SW480 (cell line): ENCODE data around the gene KIRREL1.

Source experiments
- DNase-seq: peaks from one replicate; pipeline ENCODE4 v3.0.0-alpha.2; 2016; ENCODE audit warnings: low spot score

KIRREL1 gene

DNA sequence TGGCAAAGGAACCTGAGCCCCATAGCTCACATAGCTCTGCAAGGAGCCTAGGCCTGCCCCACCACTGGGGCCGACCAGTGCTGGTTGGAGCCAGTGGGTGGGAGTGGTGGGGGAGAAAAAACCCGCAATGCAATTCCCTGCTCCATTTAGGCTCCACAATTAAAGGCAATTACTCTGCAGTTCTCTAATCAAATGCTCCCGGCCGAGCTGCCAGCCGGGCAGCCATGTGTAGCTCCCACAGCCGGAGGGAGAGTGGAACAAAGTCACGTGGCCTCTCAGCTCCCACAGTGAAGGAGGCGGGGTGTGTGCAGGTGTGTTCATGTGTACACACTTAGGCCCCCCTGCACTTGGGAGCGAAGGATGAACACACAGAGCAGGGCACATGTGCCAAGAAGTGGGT lies 81.6 kb downstream of the KIRREL1 start:
- no peak for DNase-seq

DNA sequence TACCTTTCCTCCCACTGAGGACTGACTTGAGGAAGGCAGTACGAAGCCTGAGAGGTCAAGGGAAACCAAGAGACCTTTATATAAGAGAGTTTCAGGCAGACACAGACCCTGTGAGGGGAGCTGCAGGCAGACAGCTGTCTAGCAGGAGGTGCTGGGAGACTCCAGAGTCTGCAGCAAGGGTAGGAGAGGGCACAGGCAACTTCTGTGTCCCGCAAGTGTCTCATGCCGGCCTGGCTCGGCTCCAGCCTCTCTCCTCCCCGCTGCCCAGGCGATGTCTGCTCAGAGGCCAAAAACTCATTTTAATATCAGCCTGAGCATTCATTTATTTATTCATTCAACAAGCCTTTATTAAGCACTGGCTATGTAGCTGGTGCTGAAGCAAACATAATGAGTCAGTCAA lies 83.0 kb downstream of the KIRREL1 start:
- no peak for DNase-seq

DNA sequence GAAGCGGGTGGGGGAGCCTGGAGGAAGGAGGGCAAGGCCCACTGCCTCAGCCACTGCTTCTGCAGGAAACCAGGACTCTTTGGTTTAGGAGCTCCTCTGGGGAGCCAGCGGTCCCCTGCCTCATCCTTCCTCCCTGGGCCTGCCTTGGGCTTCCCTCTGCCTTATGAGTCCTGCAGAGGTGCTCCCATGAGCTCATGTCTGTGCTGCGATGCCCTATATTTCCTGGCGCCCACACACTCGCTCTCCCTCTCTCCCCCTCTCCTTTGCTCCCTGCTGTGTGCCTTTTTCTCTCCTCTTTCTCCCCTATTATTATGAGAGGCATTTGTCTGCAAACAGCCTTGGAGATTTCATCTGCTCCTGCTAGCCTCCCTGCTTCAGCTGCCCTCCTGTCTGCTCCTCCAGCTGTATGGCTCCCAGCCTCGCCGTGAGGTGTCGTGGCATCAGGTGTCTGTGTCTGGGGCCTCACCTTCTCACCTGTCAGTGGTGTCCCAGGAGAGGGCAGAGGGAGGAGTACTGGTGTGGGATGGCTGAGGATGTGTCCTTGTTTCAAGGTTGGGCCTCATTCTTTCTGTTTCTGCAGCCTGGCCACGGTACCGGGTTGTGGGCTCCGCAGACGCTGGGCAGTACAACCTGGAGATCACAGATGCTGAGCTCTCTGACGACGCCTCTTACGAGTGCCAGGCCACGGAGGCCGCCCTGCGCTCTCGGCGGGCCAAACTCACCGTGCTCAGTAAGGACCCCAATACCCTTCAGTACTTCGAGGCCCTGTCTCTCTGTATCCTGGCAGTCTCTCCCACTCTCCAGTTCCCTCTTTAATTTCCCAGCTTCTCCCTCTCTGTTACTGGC lies 84.2 kb downstream of the KIRREL1 start:
- no peak for DNase-seq

DNA sequence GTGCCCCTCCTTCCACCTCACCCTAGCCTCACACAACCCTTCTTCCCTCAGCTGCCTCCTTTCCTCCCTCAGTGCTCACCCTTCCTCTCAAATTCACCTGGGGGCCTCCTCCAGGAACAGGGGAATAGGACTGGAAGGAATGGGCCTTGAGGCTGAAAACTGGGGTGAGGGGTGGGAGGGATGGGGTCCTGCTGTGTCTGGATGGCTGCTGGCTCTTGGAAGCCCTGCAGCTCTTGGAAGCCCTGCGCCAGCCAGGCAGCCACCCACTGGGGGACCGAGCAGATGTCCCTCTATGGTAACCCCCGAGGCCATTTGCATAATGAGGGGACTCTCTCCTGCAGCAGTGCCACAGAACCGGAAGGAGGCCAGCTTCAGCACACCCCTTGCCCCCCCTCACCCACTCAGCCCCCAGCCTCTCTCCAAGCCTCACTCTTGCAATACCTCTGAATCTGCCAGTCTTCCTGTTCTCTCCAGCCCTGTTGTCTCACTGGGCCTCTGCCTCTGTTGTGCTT lies 85.2 kb downstream of the KIRREL1 start:
- DNase-seq, result no peak

DNA sequence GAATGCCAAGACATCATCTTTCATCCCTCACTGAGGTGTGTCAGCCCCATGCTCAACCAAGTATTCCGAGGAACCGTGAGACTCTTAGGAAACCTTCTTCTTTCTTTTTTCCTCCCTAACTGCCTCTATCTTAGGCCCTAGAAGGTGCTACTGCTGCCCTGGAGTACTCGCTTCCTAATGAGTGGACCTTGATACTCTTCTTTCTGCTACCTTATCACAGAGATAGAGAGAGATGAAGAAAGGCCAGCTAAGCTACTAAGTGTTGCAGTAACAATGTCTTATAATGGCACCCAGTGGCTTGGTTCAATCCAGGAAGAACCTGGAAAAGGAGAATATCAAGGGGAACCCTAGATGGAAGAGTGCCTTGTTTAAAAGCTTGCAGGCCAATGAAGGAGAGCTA lies 86.6 kb downstream of the KIRREL1 start:
- no peak for DNase-seq

DNA sequence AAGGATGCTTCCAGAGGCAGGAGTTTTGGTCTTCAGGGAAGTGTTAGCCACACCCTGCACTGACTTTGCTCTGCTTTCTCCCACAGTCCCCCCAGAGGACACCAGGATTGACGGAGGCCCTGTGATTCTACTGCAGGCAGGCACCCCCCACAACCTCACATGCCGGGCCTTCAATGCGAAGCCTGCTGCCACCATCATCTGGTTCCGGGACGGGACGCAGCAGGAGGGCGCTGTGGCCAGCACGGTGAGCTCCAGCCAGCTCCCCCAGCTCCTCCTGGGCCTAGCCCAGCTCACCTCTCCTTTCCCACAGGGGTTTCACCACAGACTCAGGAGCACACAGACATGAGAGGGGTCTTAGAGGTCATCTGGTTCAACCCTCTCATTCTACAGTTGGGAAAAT lies 90.9 kb downstream of the KIRREL1 start:
- no peak for DNase-seq

DNA sequence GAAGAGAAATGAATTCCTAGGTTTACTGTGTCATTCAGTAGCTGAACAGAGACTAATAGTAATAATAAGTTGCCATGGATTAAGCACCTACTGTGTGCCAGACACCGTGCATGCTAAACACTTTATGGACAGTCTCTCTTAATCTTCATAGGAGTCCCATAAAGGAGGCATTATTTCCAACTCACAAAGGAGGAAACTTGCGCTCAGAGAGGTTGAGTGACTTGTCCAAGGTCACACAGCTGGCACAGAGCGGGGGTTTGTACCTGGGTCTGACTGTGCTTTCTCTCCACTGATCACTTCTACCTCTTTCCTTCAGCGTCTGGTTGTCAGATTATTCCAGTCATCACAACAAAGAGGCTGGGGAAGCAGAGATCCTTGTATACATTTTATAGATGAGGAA lies 91.3 kb downstream of the KIRREL1 start:
- no peak for DNase-seq

DNA sequence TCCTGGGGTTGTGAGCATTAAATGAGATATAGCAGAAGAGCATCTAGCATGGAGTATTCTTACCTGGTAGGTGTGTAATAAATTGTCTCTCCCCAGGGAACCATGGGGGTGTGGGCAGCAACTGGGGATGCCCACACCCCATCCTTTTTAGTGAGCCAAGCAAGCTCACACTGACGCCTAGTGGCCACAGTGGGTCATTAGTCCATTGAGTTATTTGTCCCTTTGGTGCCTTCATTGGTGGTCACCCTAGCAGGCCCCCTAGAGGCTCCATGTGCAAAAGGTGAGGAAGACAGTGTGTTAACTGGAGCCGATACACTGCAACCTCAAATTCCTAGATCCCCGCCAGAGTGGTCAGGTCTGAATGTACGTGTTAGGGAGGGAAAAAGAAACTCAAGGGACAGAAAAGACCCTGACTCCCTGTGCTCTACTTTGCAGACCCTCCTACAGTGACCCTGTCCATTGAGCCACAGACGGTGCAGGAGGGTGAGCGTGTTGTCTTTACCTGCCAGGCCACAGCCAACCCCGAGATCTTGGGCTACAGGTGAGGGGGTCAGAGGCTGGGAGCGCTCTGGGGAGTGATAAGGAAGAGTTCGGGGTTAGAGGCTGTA lies 94.0 kb downstream of the KIRREL1 start:
- DNase-seq, result peak; percentile 73

DNA sequence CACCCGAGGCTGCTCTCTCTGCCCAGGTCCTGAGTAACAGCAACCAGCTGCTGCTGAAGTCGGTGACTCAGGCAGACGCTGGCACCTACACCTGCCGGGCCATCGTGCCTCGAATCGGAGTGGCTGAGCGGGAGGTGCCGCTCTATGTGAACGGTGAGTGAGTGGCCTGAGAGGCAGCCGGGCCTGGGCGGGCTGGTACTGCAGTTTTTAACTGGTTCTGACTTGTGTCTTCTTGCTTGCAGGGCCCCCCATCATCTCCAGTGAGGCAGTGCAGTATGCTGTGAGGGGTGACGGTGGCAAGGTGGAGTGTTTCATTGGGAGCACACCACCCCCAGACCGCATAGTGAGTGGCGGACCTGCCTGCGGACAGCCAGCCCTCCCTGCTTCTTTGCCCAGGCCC lies 96.0 kb downstream of the KIRREL1 start:
- no peak for DNase-seq

DNA sequence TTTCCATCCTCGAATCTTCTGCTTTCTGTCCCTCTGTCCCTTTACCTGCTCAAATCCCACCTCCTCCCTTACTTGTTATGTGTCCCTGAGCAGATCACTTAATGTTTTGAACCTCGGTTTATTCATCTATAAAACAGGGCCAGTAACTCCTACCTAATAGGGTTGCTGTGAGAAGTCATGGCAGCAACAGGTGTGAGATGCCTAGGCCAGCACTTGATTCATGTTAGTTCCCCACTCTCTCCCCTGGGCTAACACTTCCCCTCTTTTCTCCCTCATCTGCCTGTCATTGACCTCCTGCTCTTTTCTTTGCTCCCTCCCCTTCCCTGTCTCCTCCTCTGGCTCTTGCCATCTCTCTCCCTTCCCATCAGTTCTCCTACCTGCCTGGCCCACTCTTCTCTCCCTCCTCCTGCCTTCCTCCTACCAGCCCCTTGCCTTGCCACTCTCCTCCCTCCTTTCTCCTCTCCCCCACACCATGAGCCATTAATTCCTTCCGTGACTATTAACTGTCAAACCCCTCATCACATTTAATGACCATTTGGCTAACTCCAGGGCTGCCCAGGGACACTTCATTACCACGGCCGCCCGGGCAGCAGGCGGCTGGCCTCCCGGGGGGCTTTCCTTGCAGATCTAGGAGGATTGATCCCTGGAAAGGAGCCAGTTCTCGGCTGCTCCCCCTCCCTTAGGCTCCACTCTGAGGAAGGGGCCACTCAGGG lies 96.6 kb downstream of the KIRREL1 start:
- DNase-seq, result no peak

DNA sequence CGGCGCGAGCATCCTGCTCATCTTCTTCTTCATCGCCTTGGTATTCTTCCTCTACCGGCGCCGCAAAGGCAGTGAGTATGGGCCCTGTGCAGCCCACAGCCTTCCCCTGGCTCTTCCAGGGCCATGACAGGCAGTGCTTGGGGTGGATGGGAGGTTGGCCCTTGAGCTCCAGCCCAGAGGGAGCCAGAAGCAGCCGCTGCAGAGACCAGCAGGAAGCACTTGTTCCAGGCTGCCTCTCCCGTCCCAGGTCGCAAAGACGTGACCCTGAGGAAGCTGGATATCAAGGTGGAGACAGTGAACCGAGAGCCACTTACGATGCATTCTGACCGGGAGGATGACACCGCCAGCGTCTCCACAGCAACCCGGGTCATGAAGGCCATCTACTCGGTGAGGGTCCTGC lies 99.9 kb downstream of the KIRREL1 start:
- no peak for DNase-seq

DNA sequence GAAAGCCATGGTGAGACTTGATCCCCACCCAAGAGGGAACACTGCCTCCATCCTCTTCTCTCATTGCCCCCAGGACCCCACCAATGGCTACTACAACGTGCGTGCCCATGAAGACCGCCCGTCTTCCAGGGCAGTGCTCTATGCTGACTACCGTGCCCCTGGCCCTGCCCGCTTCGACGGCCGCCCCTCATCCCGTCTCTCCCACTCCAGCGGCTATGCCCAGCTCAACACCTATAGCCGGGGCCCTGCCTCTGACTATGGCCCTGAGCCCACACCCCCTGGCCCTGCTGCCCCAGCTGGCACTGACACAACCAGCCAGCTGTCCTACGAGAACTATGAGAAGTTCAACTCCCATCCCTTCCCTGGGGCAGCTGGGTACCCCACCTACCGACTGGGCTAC lies 101.1 kb downstream of the KIRREL1 start:
- DNase-seq, result no peak

DNA sequence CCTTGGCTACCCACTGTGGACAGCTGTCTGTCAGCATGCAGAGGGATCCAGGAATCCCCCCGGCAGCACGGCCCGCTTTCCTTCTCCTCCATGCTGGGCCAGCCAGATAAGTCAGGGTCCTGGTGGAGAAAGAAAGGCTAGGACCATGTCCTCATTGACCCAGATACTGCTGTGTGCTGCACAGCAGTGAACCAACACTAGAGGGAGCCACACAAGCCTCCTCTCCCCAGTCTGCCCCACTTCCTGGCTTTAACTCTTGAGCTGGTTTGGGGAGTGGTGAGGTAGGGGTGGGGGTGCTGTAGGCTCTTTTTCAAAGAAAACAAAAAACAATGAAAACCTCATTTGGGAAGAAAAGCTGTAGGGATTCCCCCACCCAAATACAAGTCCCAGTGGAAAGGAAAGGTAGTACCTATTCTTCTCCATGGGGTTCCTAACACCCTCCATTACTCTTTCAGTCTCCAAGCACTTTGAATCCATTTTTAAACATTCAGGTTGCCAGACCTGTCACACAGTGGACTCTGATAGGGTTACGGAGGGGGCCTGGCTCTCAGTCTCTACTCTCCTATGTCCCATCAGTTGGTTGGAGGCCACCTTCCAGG lies 102.4 kb downstream of the KIRREL1 start:
- no peak for DNase-seq

DNA sequence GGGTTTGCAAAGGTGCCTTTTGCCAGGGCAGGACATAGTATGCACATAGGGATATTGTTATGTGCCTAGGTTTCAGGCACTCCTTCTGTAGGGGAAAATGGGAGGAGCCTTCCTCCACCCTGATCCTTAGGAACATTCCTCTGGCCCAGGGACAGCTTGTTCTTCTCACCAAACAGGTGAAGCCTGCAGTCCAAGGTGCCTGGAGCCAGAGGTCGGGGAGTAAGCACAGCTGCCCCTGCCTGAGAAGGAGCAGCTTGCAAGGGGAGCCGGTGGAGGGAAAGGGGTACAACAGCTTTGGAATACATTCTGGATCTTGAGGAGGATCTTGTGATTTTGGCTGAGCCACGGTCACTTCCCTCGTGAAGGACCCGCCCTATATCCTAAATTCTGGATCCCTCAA lies 104.8 kb downstream of the KIRREL1 start:
- no peak for DNase-seq

DNA sequence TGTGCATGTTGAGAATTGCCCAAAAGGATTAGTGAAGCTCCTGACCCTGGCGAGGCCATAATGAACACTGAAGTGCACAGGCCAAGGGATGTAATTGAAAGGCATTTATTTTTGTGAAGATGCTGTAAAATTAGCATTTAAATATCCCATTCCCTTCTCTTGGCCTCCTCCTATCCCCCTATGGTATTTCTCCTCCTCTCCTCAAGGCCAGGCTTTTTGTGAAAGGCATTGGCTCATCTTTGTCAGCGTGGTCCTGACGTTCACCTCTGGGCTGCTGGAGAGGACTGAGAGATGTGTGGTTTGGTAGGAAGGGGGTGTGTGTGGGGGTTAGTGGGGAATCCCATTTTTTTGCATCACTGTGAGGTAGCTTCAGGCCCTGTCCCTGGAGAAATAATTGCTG lies 105.7 kb downstream of the KIRREL1 start:
- DNase-seq, result no peak

DNA sequence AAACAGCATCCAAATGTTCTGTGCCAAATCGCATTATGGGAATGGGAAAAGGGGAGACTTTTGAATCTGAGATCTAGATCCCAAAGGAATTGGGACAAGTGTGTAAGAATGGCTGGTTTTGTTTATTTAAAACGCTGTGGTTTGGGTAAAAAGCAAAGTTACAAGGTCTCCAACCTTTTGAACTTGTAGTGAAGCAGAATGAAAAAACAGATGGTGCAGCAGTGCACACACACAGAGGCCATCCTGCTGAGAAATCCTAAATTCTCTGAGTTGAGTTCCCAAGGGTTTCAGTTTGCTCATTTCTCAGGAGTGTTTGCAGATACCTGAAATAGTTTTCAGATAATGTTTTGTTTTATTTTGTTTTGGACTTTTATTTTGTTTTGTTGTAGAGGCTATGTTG lies 107.1 kb downstream of the KIRREL1 start:
- DNase-seq, result no peak

DNA sequence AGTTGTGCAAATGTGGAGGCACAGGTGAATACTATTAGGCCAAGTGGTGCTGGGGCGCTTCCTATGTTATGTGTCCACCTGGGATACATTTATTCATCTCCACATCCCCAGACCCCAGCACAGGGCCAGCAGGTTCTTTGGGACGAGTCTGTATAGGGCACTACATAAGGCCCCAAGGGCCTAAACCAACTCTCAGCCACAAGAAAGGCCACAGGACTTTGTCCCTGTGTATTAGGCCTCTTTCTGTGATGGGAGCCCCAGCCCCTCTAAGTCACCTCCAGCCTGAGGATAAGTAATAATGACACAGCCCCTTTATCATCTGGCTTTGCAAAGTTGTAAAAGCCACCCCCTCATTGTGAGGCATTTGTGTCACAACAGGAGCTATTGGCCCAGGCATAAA lies 108.0 kb downstream of the KIRREL1 start:
- DNase-seq, result peak; percentile 21

DNA sequence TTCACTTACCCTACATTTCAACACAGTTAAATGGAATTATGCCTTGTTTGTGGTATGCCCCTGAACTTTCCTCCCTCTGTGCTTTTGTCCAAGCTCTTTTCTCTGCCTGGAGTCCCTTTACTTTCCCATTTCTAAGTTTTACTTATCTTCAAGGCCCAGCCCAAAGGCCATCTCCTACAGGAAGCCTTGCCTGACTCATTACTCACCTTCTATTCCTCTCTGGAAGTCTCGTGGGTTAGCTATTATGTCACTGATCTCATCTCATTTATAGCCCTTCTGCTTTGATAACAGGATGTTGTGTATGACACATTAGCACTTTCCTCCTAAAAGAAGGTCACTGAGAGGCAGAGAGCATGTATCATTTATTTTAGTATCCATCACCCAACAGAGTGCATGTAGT lies 108.5 kb downstream of the KIRREL1 start:
- peak; percentile 85 for DNase-seq

DNA sequence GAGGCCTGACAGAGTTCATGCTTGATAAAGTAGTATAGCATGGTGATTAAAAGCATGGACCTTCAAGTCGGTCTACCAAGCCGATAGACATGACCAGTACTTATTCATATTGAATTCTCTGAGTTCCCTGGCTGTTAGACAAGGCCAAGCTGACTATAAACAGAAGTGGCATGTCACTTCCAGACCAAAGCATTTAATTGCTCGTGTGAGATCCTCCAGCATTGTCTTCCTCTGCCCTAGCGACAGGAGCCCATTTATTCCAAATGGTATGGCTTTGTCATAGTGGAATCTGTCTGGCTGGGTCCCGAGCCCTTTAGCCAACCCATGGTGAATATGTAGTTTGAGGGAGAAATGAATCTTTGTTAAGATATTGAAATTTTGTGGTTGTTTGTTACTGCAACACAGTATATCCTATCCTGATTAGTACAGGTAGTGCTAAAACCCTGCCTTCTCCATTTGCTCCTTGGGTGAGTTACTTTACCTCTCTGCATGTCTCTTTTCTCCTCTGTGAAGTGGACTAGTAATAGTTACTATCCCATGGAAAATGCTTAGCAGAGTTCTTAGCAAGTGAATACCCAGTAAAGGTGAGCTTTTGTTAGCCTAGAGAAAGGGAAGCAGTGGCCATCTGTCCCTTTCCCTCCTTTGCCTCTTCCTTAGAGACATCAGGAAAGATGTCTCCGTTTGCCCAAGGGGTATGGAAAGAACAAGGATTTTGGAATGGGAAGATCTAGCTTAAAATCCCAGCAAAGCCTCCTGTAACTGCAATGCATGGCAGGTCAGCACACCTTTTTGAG lies 109.6 kb downstream of the KIRREL1 start:
- DNase-seq, result no peak

DNA sequence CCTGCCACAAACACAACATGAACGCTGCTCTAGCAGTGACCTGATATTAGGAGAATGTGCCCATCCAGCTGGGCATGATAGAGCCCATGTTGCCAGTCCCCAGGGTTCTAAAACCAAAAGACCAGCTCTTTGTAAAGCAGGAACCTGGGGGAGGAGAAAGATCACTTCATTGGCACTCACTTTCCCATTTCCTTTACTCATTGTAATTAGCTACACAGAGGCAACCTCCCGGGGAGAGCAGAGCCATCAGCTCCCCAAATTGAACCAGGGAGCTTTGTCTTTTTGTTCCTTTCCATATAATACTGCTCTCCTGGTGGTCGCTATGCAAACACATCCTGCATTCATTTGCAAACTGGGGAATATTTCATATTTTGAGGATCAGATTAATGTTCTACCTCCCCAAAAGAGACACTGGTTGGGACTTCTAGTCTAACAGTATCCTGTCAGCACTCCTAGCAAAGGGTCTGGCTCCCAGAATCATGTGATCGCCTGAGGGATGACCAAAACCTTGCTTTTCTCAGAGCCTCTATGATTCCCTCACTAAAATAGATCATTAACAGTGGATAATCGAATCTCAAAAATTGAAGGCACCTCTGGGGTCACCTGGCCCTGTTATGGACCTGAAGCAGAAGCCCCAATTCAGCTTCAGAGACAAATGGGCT lies 110.5 kb downstream of the KIRREL1 start:
- DNase-seq, result no peak

DNA sequence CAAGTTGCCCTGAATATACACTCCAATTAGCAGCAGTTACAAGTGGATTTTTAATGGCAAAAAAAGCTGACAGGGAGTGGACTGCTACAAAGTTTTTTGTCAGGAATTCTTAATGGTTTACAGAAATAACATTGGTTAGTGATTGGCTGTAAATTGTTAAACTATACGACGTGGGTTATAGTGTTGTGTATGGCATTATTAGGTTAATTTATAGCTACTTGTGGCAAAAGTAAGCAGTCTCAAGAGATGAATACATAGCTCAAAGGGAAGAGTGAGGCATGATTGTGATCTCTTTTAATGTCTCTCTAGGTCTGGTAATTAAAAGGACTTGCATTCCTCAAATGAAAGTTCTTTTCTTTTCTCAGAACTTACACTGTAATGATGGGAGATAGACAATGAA lies 111.4 kb downstream of the KIRREL1 start:
- DNase-seq, result no peak
